ENCODE measurements around the gene LCLAT1.

DNA sequence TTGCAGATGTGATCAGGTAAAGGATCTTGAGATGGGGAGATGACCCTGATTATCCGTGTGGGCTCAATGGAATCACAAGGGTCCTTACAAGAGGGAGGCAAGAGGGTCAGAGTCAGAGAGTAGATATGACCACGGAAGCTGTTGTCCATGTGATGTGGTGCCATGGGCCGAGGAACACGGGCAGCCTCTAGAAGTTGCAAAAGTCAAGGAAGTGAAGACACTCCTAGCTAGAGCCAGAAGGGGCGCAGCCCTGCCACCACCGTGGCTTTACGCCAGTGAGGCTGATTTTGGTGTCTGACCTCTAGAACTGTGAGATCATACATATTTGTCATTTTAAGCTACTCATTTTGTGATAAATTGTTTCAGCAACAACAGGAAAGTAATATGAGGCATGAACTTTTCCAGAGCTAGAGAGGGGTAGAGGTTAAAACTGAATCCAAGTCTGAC lies 245.8 kb downstream of the LCLAT1 start:
- TF ChIP-seq, protein P1, sequence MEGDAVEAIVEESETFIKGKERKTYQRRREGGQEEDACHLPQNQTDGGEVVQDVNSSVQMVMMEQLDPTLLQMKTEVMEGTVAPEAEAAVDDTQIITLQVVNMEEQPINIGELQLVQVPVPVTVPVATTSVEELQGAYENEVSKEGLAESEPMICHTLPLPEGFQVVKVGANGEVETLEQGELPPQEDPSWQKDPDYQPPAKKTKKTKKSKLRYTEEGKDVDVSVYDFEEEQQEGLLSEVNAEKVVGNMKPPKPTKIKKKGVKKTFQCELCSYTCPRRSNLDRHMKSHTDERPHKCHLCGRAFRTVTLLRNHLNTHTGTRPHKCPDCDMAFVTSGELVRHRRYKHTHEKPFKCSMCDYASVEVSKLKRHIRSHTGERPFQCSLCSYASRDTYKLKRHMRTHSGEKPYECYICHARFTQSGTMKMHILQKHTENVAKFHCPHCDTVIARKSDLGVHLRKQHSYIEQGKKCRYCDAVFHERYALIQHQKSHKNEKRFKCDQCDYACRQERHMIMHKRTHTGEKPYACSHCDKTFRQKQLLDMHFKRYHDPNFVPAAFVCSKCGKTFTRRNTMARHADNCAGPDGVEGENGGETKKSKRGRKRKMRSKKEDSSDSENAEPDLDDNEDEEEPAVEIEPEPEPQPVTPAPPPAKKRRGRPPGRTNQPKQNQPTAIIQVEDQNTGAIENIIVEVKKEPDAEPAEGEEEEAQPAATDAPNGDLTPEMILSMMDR (conservative IDR thresholded peaks at IDR 0.05; ENCODE audit: low read length) = no peak
- no peak for TF ChIP-seq EZH2phosphoT487 (IDR thresholded peaks at IDR 0.05; ENCODE audit: borderline replicate concordance)

Data from Loucy (cell line).